Lung (tissue), 12 donors: Measurements from ENCODE around the gene HSPA1B. TPM values are rescaled to one million over a fixed set of nuclear protein-coding genes. Genes with fewer than 3 reads are reported as not detected.
"Not testable (repeated sequence)": the region's sequence is repeated elsewhere in the genome, so short reads cannot be mapped to it uniquely, and the experiment has no call there.

ENCODE experiments used
- ATAC-seq: fragments of 200-7000 bp; cut with Tn5 transposase; one replicate; pipeline ENCODE4 v1.9.1; 2020; ENCODE audit warnings: moderate number of reproducible peaks; ENCODE audit not compliant: insufficient read depth, low FRiP score
- DNase-seq, 3 donors: peaks; one replicate each; pipeline ENCODE4 v3.0.0-alpha.2; 2013 to 2017
- H3K27ac ChIP-seq, 2 donors: one replicate each; pipeline ENCODE4 v1.5.1; 2013; ENCODE audit warnings: mild to moderate bottlenecking in 2 of 2, moderate library complexity in 2 of 2, control low read depth in 1 of 2, inconsistent platforms in 1 of 2, low read depth in 1 of 2, low read length in 1 of 2
- H3K27me3 ChIP-seq, 3 donors: one replicate each; pipeline ENCODE4 v1.5.1; 2013; ENCODE audit warnings: low read length in 2 of 3; ENCODE audit not compliant: control insufficient read depth in 3 of 3, insufficient read depth in 3 of 3
- H3K36me3 ChIP-seq, 4 donors: one replicate each; pipeline ENCODE4 v1.5.1; 2013; ENCODE audit warnings: low read length in 4 of 4, mild to moderate bottlenecking in 1 of 4, moderate library complexity in 1 of 4; ENCODE audit not compliant: control insufficient read depth in 4 of 4, insufficient read depth in 4 of 4
- H3K4me1 ChIP-seq, 5 donors: one replicate each; pipeline ENCODE4 v1.5.1; 2013; ENCODE audit warnings: low read length in 5 of 5, mild to moderate bottlenecking in 2 of 5, moderate library complexity in 1 of 5; ENCODE audit not compliant: control insufficient read depth in 5 of 5, insufficient read depth in 5 of 5
- H3K4me3 ChIP-seq: one replicate; pipeline ENCODE4 v1.5.1; 2013; ENCODE audit warnings: mild to moderate bottlenecking, control low read depth, moderate library complexity
- H3K9ac ChIP-seq, 2 donors: one replicate each; pipeline ENCODE4 v1.5.1; 2013; ENCODE audit warnings: low read length in 2 of 2, control low read depth in 1 of 2; ENCODE audit not compliant: insufficient read depth in 1 of 2
- H3K9me3 ChIP-seq, 4 donors: one replicate each; pipeline ENCODE4 v1.5.1; 2013; ENCODE audit warnings: low read length in 3 of 4, mild to moderate bottlenecking in 1 of 4, moderate library complexity in 1 of 4; ENCODE audit not compliant: control insufficient read depth in 4 of 4, insufficient read depth in 3 of 4
- WGBS, 2 donors: extraction: QIAGEN DNeasy Blood & Tissue Kit; methylation state at CpG; one replicate each; pipeline ENCODE4 v1.1.7; 2013; 5-methylcytosine and 5-hydroxymethylcytosine counted together
- polyA plus RNA-seq, 2 donors: library from polyadenylated mRNA; stranded (reverse); fragments of 200-250 nt; gene quantifications; one replicate each; pipeline ENCODE4 v1.2.1, GENCODE V29; 2013
- total RNA-seq, 2 donors: library from RNA; depleted of rRNA in 1 of 2; stranded (reverse); fragments of >200 nt in 1 of 2; gene quantifications; one replicate each; pipeline ENCODE4 v1.2.1, GENCODE V29; 2014 to 2021
- TF ChIP-seq, protein P1 (sequence below): IDR thresholded peaks from 2 replicates; pipeline ENCODE4 v1.5.1; 2012; ENCODE audit warnings: mild to moderate bottlenecking; ENCODE audit errors: control extremely low read depth, extremely low read depth
- donor health status: control.
- donor health status: control.
- donor health status: Bipolar disorder and iron deficiency.
- donor health status: healthy.
- donor health status: DM: yes; HTN: yes; CAD: no.

Gene HSPA1B
- total and polyA plus RNA-seq, 4 donors = 33.2 to 1,377 (median 99.4) TPM

DNA sequence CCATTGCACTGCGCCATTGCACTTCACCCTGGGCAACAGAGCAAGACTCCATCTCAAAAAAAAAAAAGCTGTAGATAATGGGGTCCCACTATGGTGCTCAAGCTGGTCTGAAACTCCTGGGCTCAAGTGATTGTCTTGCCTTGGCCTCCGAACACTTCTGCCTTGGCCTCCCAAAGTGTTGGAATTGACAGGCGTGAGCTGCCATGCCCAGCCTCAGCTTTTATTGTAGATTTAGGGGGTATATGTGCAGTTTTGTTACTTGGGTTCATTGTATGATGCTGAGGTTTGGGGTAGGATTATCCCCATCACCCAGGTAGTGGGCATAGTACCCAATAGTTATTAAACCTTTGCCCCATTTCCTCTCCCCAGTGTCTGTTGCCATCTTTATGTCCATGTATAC is 11.4 kb downstream of the HSPA1B start:
- peaks cover 7 to 24% (median 11%) of the 10 kb centered on the region in 5 donors for H3K4me1 ChIP-seq
- 87 to 96% methylated on average over 3 of the region's 3 CpGs for WGBS, 2 donors
- H3K36me3 ChIP-seq = peaks cover 16 to 39% (median 32%) of the 10 kb centered on the region in 4 donors
- DNase-seq = no peak
- H3K9me3 ChIP-seq = no peaks in the 10 kb centered on the region
- H3K27me3 ChIP-seq = no peaks in the 10 kb centered on the region
- H3K4me3 ChIP-seq = no peak overlapping the region
- TF ChIP-seq, protein P1, sequence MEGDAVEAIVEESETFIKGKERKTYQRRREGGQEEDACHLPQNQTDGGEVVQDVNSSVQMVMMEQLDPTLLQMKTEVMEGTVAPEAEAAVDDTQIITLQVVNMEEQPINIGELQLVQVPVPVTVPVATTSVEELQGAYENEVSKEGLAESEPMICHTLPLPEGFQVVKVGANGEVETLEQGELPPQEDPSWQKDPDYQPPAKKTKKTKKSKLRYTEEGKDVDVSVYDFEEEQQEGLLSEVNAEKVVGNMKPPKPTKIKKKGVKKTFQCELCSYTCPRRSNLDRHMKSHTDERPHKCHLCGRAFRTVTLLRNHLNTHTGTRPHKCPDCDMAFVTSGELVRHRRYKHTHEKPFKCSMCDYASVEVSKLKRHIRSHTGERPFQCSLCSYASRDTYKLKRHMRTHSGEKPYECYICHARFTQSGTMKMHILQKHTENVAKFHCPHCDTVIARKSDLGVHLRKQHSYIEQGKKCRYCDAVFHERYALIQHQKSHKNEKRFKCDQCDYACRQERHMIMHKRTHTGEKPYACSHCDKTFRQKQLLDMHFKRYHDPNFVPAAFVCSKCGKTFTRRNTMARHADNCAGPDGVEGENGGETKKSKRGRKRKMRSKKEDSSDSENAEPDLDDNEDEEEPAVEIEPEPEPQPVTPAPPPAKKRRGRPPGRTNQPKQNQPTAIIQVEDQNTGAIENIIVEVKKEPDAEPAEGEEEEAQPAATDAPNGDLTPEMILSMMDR = no peak
- no peak for ATAC-seq
- no peak overlapping the region for H3K27ac ChIP-seq
- H3K9ac ChIP-seq = no peak overlapping the region

DNA sequence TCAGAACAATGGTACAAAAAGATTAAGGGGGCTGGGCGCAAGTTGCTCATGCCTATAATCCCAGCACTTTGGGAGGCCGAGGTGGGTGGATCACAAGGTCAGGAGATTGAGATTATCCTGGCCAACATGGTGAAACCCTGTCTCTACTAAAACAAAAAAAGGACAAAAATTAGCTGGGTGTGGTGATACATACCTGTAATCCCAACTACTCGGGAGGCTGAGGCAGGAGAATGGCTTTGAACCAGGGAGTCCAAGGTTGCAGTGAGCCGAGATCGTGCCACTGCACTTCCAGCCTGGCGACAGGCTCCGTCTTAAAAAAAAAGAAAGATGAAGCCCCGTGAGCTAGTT is 12.2 kb downstream of the HSPA1B start:
- 91 to 96% methylated on average over 8 of the region's 8 CpGs for WGBS, 2 donors
- peaks cover 16 to 38% (median 32%) of the 10 kb centered on the region in 4 donors for H3K36me3 ChIP-seq
- H3K4me1 ChIP-seq = peaks cover 7 to 24% (median 11%) of the 10 kb centered on the region in 5 donors

DNA sequence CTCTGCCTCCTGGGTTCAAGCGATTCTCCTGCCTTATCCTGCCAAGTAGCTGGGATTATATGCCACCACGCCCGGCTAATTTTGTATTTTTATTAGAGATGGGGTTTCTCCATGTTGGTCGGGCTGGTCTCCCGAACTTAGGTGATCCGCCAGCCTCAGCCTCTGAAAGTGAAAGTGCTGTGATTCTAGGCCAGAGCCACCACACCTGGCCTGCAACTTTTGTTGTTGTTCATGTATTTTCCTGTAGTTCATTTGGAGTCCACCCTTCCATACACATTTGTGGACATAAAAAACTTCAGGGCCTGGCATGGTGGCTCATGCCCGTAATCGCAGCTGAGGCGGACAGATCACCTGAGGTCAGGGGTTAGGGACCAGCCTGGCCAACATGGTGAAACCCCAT is 14.5 kb downstream of the HSPA1B start:
- Histone ChIP-seq H3K4me3 (no peak overlapping the region), H3K27ac (no peak overlapping the region), H3K36me3 (peaks cover 16 to 30% (median 27%) of the 10 kb centered on the region in 4 donors), H3K9ac (no peak overlapping the region), H3K9me3 (no peaks in the 10 kb centered on the region), H3K27me3 (no peaks in the 10 kb centered on the region), H3K4me1 (peaks cover under 1 to 11% (median 7%) of the 10 kb centered on the region in 5 donors)
- DNase-seq (no peak), ATAC-seq (no peak)
- TF ChIP-seq, protein P1 = no peak
- WGBS, 2 donors = 94 to 95% methylated on average over 9 of the region's 9 CpGs

More for the DNA sequence above, 12.2 kb downstream of the HSPA1B start:
- ATAC-seq, DNase-seq, H3K4me3 ChIP-seq, H3K9me3 ChIP-seq, H3K27ac ChIP-seq, H3K9ac ChIP-seq, H3K27me3 ChIP-seq: not testable (repeated sequence)

DNA sequence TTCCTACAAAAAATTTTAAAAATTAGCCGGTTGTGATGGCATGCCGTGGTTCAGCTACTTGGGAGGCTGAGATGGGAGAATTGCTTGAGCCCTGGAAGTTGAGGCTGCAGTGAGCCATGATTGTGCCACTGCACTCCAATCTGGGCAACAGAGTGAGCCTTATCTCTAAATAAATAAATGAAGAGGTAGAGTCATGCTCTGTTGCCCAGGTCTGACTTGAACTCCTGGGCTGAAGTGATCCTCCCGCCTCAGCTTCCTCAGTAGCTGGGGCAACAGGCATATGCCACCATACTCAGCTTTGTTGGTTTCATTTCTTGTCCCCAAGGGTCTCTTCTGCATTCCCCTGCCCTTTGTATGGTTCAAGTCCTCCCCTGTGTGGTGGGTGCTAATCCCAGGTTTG is 17.0 kb downstream of the HSPA1B start:
- ATAC-seq (no peak), DNase-seq (no peak)
- Histone ChIP-seq H3K36me3 (peaks cover 5 to 11% (median 7%) of the 10 kb centered on the region in 4 donors), H3K27ac (no peak overlapping the region), H3K9me3 (no peaks in the 10 kb centered on the region), H3K4me3 (no peak overlapping the region), H3K27me3 (no peaks in the 10 kb centered on the region), H3K4me1 (no peaks in the 10 kb centered on the region), H3K9ac (no peak overlapping the region)
- 93 to 95% methylated on average over 3 of the region's 3 CpGs for WGBS, 2 donors
- TF ChIP-seq, protein P1 = no peak
